ENCODE results near the gene VPS35L.
A peak's percentile ranks its signal among the peaks of the same experiment; 100 is the strongest.

The VPS35L gene

GRCh38 chr16:19555186-19555937, at the start of gene VPS35L:
Gene VPS35L (plus strand): TSS chr16:19555703. CDS start chr16:19555730, 27 bp downstream.
- peaks cover 13% of the 10 kb centered on the region for H3K36me3 Mint-ChIP-seq (ENCODE audit: low read depth)

GRCh38 chr16:19506965-19507364, 48.5 kb upstream of the VPS35L start:
- no peak for ATAC-seq
- H3K27me3 Mint-ChIP-seq = no peaks in the 10 kb centered on the region
- H3K27ac Mint-ChIP-seq = no peak overlapping the region

More at GRCh38 chr16:19555186-19555937, at the start of gene VPS35L:
- H3K4me1 Mint-ChIP-seq = peaks cover 26% of the 10 kb centered on the region
- H3K27me3 Mint-ChIP-seq = no peaks in the 10 kb centered on the region
- H3K9me3 Mint-ChIP-seq = no peaks in the 10 kb centered on the region
- peak; percentile 94 for DNase-seq
- H3K27ac Mint-ChIP-seq = peak within 1 kb of the TSS; percentile 87
- peak within 1 kb of the TSS; percentile 84 for H3K4me3 Mint-ChIP-seq
- peak; percentile 98 for ATAC-seq

GRCh38 chr16:19507867-19508266, 47.6 kb upstream of the VPS35L start:
- Mint-ChIP-seq H3K4me3 (no peak overlapping the region), H3K36me3 (ENCODE audit: low read depth) (peaks cover 42% of the 10 kb centered on the region), H3K4me1 (no peaks in the 10 kb centered on the region), H3K27ac (no peak overlapping the region), H3K27me3 (no peaks in the 10 kb centered on the region), H3K9me3 (no peaks in the 10 kb centered on the region)
- DNase-seq = no peak
- ATAC-seq = no peak

More at GRCh38 chr16:19506965-19507364, 48.5 kb upstream of the VPS35L start:
- no peaks in the 10 kb centered on the region for H3K9me3 Mint-ChIP-seq
- no peak for DNase-seq
- no peaks in the 10 kb centered on the region for H3K4me1 Mint-ChIP-seq
- H3K36me3 Mint-ChIP-seq (ENCODE audit: low read depth) = peaks cover 44% of the 10 kb centered on the region
- H3K4me3 Mint-ChIP-seq = no peak overlapping the region

- no peak overlapping the region for H3K4me3 Mint-ChIP-seq
- H3K27me3 Mint-ChIP-seq = no peaks in the 10 kb centered on the region
- H3K36me3 Mint-ChIP-seq (ENCODE audit: low read depth) = peaks cover 39% of the 10 kb centered on the region
- no peaks in the 10 kb centered on the region for H3K9me3 Mint-ChIP-seq
- no peak for DNase-seq
- peaks cover 14% of the 10 kb centered on the region for H3K4me1 Mint-ChIP-seq
- ATAC-seq = no peak
- no peak overlapping the region for H3K27ac Mint-ChIP-seq
These were observed 43.2 kb upstream of the VPS35L start for GRCh38 chr16:19512297-19512696.

- H3K4me3 Mint-ChIP-seq = no peak overlapping the region
- H3K9me3 Mint-ChIP-seq = no peaks in the 10 kb centered on the region
- no peak for DNase-seq
- H3K4me1 Mint-ChIP-seq = peaks cover 23% of the 10 kb centered on the region
- H3K36me3 Mint-ChIP-seq (ENCODE audit: low read depth) = peaks cover 42% of the 10 kb centered on the region
- no peak overlapping the region for H3K27ac Mint-ChIP-seq
- H3K27me3 Mint-ChIP-seq = no peaks in the 10 kb centered on the region
- ATAC-seq = no peak
These were observed 42.0 kb upstream of the VPS35L start for GRCh38 chr16:19513377-19514053.

GRCh38 chr16:19515757-19516156, 39.7 kb upstream of the VPS35L start:
- H3K4me1 Mint-ChIP-seq = peaks cover 35% of the 10 kb centered on the region
- no peaks in the 10 kb centered on the region for H3K9me3 Mint-ChIP-seq
- DNase-seq = no peak
- H3K4me3 Mint-ChIP-seq = no peak overlapping the region
- H3K27me3 Mint-ChIP-seq = no peaks in the 10 kb centered on the region
- no peak overlapping the region for H3K27ac Mint-ChIP-seq
- no peak for ATAC-seq
- H3K36me3 Mint-ChIP-seq (ENCODE audit: low read depth) = peaks cover 42% of the 10 kb centered on the region

GRCh38 chr16:19517424-19518089, 37.9 kb upstream of the VPS35L start:
- Mint-ChIP-seq H3K27ac (peak overlapping the region; percentile 28), H3K4me3 (no peak overlapping the region), H3K27me3 (no peaks in the 10 kb centered on the region), H3K9me3 (no peaks in the 10 kb centered on the region), H3K36me3 (ENCODE audit: low read depth) (peaks cover 34% of the 10 kb centered on the region), H3K4me1 (peaks cover 47% of the 10 kb centered on the region)
- ATAC-seq (no peak), DNase-seq (no peak)

GRCh38 chr16:19518388-19518787, 37.1 kb upstream of the VPS35L start:
- H3K27ac Mint-ChIP-seq = no peak overlapping the region

GRCh38 chr16:19520861-19521331, 34.6 kb upstream of the VPS35L start:
- H3K9me3 Mint-ChIP-seq = no peaks in the 10 kb centered on the region
- H3K27me3 Mint-ChIP-seq = no peaks in the 10 kb centered on the region
- H3K4me3 Mint-ChIP-seq = peak overlapping the region; percentile 93
- ATAC-seq = no peak
- no peak for DNase-seq
- H3K4me1 Mint-ChIP-seq = peaks cover 61% of the 10 kb centered on the region
- peak overlapping the region; percentile 87 for H3K27ac Mint-ChIP-seq
- H3K36me3 Mint-ChIP-seq (ENCODE audit: low read depth) = peaks cover 19% of the 10 kb centered on the region

More at GRCh38 chr16:19518388-19518787, 37.1 kb upstream of the VPS35L start:
- Mint-ChIP-seq H3K9me3 (no peaks in the 10 kb centered on the region), H3K4me3 (no peak overlapping the region), H3K36me3 (ENCODE audit: low read depth) (peaks cover 32% of the 10 kb centered on the region), H3K27me3 (no peaks in the 10 kb centered on the region), H3K4me1 (peaks cover 52% of the 10 kb centered on the region)
- ATAC-seq = no peak
- no peak for DNase-seq

- Mint-ChIP-seq H3K27me3 (no peaks in the 10 kb centered on the region), H3K36me3 (ENCODE audit: low read depth) (peaks cover 12% of the 10 kb centered on the region), H3K27ac (peak within 1 kb of the TSS; percentile 87), H3K4me3 (peak within 1 kb of the TSS; percentile 93), H3K9me3 (no peaks in the 10 kb centered on the region), H3K4me1 (peaks cover 63% of the 10 kb centered on the region)
- ATAC-seq = peak; percentile 87
- peak; percentile 95 for DNase-seq
These were observed 33.8 kb upstream of the VPS35L start, which contains the start of gene GDE1 for GRCh38 chr16:19521471-19522396. Gene GDE1 (minus strand): TSS chr16:19522098. CDS start chr16:19521964, 134 bp downstream.

- Mint-ChIP-seq H3K27me3 (no peaks in the 10 kb centered on the region), H3K4me1 (peaks cover 57% of the 10 kb centered on the region), H3K36me3 (ENCODE audit: low read depth) (peaks cover 6% of the 10 kb centered on the region), H3K4me3 (peak overlapping the region; percentile 93), H3K9me3 (no peaks in the 10 kb centered on the region), H3K27ac (peak overlapping the region; percentile 87)
- no peak for ATAC-seq
- no peak for DNase-seq
These were observed 33.1 kb upstream of the VPS35L start for GRCh38 chr16:19522397-19522732.

- peaks cover 4% of the 10 kb centered on the region for H3K36me3 Mint-ChIP-seq (ENCODE audit: low read depth)
- H3K27me3 Mint-ChIP-seq = no peaks in the 10 kb centered on the region
- DNase-seq (no peak), ATAC-seq (no peak)
- no peak overlapping the region for H3K4me3 Mint-ChIP-seq
- peaks cover 53% of the 10 kb centered on the region for H3K4me1 Mint-ChIP-seq
- H3K9me3 Mint-ChIP-seq = no peaks in the 10 kb centered on the region
- no peak overlapping the region for H3K27ac Mint-ChIP-seq
These were observed 32.7 kb upstream of the VPS35L start for GRCh38 chr16:19522760-19523159.

GRCh38 chr16:19523184-19523558, 32.3 kb upstream of the VPS35L start:
- H3K27me3 Mint-ChIP-seq = no peaks in the 10 kb centered on the region

More at GRCh38 chr16:19523184-19523558, 32.3 kb upstream of the VPS35L start:
- H3K36me3 Mint-ChIP-seq (ENCODE audit: low read depth) = peaks cover 7% of the 10 kb centered on the region
- no peaks in the 10 kb centered on the region for H3K9me3 Mint-ChIP-seq
- H3K27ac Mint-ChIP-seq = no peak overlapping the region
- no peak overlapping the region for H3K4me3 Mint-ChIP-seq
- ATAC-seq (no peak), DNase-seq (no peak)
- H3K4me1 Mint-ChIP-seq = peaks cover 52% of the 10 kb centered on the region

Data from activated naive CD8-positive, alpha-beta T cell treated with anti-CD3 and anti-CD28 coated beads, Interleukin-2, amount 50 U/mL, for 24 hours (primary cell).